Ammon's horn (tissue), 1 donor: ENCODE measurements around the gene SEC24D.

Experiments used
- DNase-seq: peaks from one replicate; pipeline ENCODE4 v3.0.0-alpha.2; 2016; ENCODE audit warnings: low spot score

The SEC24D gene

GRCh38 chr4:118716304-118716703 lies 119.6 kb downstream of the SEC24D start:
- no peak for DNase-seq

DNA sequence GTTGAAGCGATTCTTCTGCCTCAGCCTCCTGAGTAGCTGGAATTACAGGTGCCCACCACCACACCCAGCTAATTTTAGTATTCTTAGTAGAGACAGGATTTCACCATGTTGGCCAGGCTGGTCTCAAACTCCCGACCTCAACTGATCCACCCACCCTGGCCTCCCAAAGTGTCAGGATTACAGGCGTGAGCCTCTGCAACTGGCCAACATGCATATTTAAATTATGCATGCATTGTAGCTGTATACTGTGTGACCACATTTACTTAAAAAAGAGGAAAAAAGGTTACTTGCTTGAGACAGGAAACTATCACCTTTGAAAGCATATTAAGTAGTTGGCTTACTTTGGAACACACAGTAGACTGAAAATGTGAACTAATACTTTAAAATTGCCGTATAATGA lies 121.2 kb downstream of the SEC24D start:
- DNase-seq, result no peak

GRCh38 chr4:118712872-118713271 lies 123.1 kb downstream of the SEC24D start:
- no peak for DNase-seq

- no peak for DNase-seq
Observed at GRCh38 chr4:118711052-118711451, 124.9 kb downstream of the SEC24D start.

- no peak for DNase-seq
Observed at GRCh38 chr4:118703118-118703517, 132.8 kb downstream of the SEC24D start.

DNA sequence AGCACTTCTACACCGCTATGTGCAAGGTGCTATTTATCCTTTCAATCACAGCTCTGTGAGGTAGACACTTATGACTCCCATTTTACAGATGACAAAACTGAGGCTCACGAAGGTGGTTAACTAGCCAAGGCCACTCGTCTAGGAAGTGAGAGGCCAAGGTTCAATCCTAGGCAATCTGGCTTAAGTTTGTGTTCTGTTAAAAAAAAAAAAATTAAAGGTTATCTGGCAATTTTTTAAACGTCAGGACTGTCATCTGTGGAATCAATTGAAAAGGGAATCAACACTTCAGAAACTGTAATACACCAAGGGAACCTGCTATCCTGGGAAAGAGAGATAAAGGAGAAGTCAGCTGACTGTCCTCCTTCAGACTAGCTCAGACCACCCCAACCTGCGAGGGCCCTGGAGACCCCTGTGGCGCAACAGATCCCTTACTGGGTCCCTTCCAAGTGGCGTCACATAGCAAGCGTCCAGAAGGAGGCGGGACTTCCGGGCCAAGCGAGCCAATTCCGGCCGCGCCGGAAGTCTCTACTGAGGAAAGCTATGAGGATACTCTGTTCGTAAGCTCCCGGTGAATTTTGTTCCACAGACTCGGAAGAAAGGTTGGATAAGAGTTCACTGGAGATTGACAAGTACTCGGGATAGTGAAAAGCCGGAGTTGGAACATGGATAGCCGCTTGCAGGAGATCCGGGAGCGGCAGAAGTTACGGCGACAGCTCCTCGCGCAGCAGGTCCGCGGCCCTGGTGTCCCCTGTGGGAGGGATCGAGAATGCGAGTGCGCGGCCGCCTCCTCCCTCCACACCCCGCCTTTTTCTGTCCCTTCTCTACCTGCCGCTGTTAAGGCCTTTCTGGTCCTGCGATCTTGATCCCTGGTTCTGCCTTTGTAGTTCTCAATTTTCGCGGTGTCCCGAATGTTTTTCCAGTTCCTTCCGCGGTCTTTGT lies 150.8 kb downstream of the SEC24D start, which contains the start of gene METTL14:
METTL14 (plus strand) TSS at position 520 of the 939 bp plus-strand sequence; CDS start at position 663, 143 bp downstream.
- DNase-seq, result peak; percentile 91

GRCh38 chr4:118683513-118683912 lies 152.4 kb downstream of the SEC24D start:
- no peak for DNase-seq

- no peak for DNase-seq
Observed at GRCh38 chr4:118682928-118683327, 153.0 kb downstream of the SEC24D start.

- DNase-seq, result no peak
Observed at GRCh38 chr4:118680808-118681207, 155.1 kb downstream of the SEC24D start.

GRCh38 chr4:118676128-118676527 lies 159.8 kb downstream of the SEC24D start:
- DNase-seq, result no peak
